Stimulated activated CD4-positive, alpha-beta T cell treated with anti-CD3 and anti-CD28 coated beads, Interleukin-4, amount 100 ng/mL, for 24 hours (primary cell): ENCODE data around the gene KLHL42.
"Not testable (repeated sequence)": the region's sequence is repeated elsewhere in the genome, so short reads cannot be mapped to it uniquely, and the experiment has no call there.

Experiments used
- DNase-seq: peaks from one replicate; pipeline ENCODE4 v3.0.0-alpha.2; 2020

The KLHL42 gene

GRCh38 chr12:27779920-27780611, at the start of gene KLHL42, which contains the start of gene MANSC4:
KLHL42 (plus strand) TSS chr12:27780233; CDS start chr12:27780331, 98 bp downstream.
MANSC4 (minus strand) TSS chr12:27780236; CDS start chr12:27771276, 8,960 bp downstream.
- DNase-seq: peak; percentile 66

- DNase-seq: no peak
These were observed 47.8 kb upstream of the KLHL42 start for GRCh38 chr12:27732281-27732680.

GRCh38 chr12:27733052-27733656, 46.9 kb upstream of the KLHL42 start:
- DNase-seq: peak; percentile 33

- DNase-seq: no peak
These were observed 46.2 kb upstream of the KLHL42 start for GRCh38 chr12:27733791-27734190.

GRCh38 chr12:27734321-27734720, 45.7 kb upstream of the KLHL42 start:
- DNase-seq: not testable (repeated sequence)

GRCh38 chr12:27743601-27744000, 36.4 kb upstream of the KLHL42 start:
- no peak for DNase-seq

- not testable (repeated sequence) for DNase-seq
These were observed 34.3 kb upstream of the KLHL42 start for GRCh38 chr12:27745734-27746133.

- no peak for DNase-seq
These were observed 32.8 kb upstream of the KLHL42 start for GRCh38 chr12:27747111-27747820.

GRCh38 chr12:27751386-27752047, 28.5 kb upstream of the KLHL42 start:
- DNase-seq: no peak

- no peak for DNase-seq
These were observed 25.2 kb upstream of the KLHL42 start for GRCh38 chr12:27754795-27755194.

GRCh38 chr12:27756670-27757195, 23.3 kb upstream of the KLHL42 start:
- DNase-seq: no peak

- no peak for DNase-seq
These were observed 17.3 kb upstream of the KLHL42 start for GRCh38 chr12:27762757-27763156.

GRCh38 chr12:27766587-27766986, 13.4 kb upstream of the KLHL42 start:
- DNase-seq: no peak

- no peak for DNase-seq
These were observed 10.8 kb upstream of the KLHL42 start for GRCh38 chr12:27769142-27769673.

GRCh38 chr12:27771481-27772327, 8.3 kb upstream of the KLHL42 start:
- DNase-seq: no peak

- DNase-seq: no peak
These were observed 7.5 kb upstream of the KLHL42 start for GRCh38 chr12:27772328-27773049.

- no peak for DNase-seq
These were observed 2.9 kb upstream of the KLHL42 start for GRCh38 chr12:27777141-27777540.

- no peak for DNase-seq
These were observed 1.8 kb upstream of the KLHL42 start for GRCh38 chr12:27778206-27778605.

- peak; percentile 9 for DNase-seq
These were observed 565 bp upstream of the KLHL42 start for GRCh38 chr12:27779416-27779919.

GRCh38 chr12:27780612-27781408, 777 bp downstream of the KLHL42 start:
- DNase-seq: peak; percentile 23
